ENCODE measurements around the gene DCK. TPM values are rescaled to one million over a fixed set of nuclear protein-coding genes. Genes with fewer than 3 reads are reported as not detected.

The DCK gene
- total and polyA plus RNA-seq, 4 donors: 5.3 to 24.3 (median 12.3) TPM

- 91 to 95% methylated on average over 2 of the region's 2 CpGs for WGBS, 2 donors
- DNase-seq: no peak
Measured at GRCh38 chr4:70991596-70991995, 1.9 kb upstream of the DCK start.

DNA sequence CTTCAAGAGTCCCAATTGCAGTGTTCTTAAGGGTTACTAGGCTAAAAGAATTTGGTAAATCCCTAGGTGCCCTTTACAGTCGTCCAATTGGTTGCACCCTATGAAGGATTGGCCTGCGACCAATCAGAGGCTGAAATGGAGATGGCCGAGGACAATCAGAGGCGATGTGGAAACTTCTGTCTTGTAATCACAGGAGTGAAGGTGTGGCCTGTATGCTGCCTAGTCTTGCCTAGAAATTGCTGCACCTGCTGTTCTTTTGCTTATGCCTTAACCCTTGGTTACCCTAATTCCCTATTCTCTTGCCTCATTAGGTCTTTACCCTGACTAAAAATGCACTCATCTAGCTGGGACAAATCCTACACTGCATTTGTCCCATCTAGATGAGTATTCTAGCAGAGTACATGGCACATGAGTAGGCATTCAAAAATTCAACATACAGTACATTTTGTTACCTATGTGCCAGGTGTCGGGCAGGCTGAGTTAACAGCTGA is 1.0 kb upstream of the DCK start:
- TF ChIP-seq, protein P1, sequence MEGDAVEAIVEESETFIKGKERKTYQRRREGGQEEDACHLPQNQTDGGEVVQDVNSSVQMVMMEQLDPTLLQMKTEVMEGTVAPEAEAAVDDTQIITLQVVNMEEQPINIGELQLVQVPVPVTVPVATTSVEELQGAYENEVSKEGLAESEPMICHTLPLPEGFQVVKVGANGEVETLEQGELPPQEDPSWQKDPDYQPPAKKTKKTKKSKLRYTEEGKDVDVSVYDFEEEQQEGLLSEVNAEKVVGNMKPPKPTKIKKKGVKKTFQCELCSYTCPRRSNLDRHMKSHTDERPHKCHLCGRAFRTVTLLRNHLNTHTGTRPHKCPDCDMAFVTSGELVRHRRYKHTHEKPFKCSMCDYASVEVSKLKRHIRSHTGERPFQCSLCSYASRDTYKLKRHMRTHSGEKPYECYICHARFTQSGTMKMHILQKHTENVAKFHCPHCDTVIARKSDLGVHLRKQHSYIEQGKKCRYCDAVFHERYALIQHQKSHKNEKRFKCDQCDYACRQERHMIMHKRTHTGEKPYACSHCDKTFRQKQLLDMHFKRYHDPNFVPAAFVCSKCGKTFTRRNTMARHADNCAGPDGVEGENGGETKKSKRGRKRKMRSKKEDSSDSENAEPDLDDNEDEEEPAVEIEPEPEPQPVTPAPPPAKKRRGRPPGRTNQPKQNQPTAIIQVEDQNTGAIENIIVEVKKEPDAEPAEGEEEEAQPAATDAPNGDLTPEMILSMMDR (IDR thresholded peaks at IDR 0.05; ENCODE audit: control extremely low read depth, extremely low read depth): no peak
- DNase-seq: no peak
- Histone ChIP-seq H3K4me3 (peak overlapping the region; percentile 63), H3K9ac (ENCODE audit: insufficient read depth in 1 of 2, low read length in 2 of 2) (peak overlapping the region in 1 of 2 donors; percentile 85), H3K9me3 (ENCODE audit: control insufficient read depth in 4 of 4, insufficient read depth in 3 of 4, low read length in 3 of 4) (no peaks in the 10 kb centered on the region), H3K4me1 (ENCODE audit: control insufficient read depth in 5 of 5, insufficient read depth in 5 of 5, low read length in 5 of 5) (peaks cover 5 to 18% (median 5%) of the 10 kb centered on the region in 5 donors), H3K27me3 (ENCODE audit: control insufficient read depth in 3 of 3, insufficient read depth in 3 of 3, low read length in 2 of 3) (no peaks in the 10 kb centered on the region), H3K36me3 (ENCODE audit: control insufficient read depth in 4 of 4, insufficient read depth in 4 of 4, low read length in 4 of 4) (no peaks in the 10 kb centered on the region), H3K27ac (ENCODE audit: low read depth in 1 of 2, low read length in 1 of 2) (peak overlapping the region; percentile 93 to 96)
- ATAC-seq (ENCODE audit: insufficient read depth, low FRiP score): no peak
- WGBS, 2 donors: 78 to 81% methylated on average over 5 of the region's 5 CpGs

More at GRCh38 chr4:70991596-70991995, 1.9 kb upstream of the DCK start:
- peaks cover 0 to 10% (median 5%) of the 10 kb centered on the region in 5 donors for H3K4me1 ChIP-seq (ENCODE audit: control insufficient read depth in 5 of 5, insufficient read depth in 5 of 5, low read length in 5 of 5)
- no peaks in the 10 kb centered on the region for H3K27me3 ChIP-seq (ENCODE audit: control insufficient read depth in 3 of 3, insufficient read depth in 3 of 3, low read length in 2 of 3)
- H3K27ac ChIP-seq (ENCODE audit: low read depth in 1 of 2, low read length in 1 of 2): no peak overlapping the region
- TF ChIP-seq, protein P1 (IDR thresholded peaks at IDR 0.05; ENCODE audit: control extremely low read depth, extremely low read depth): no peak
- no peak overlapping the region for H3K9ac ChIP-seq (ENCODE audit: insufficient read depth in 1 of 2, low read length in 2 of 2)
- H3K9me3 ChIP-seq (ENCODE audit: control insufficient read depth in 4 of 4, insufficient read depth in 3 of 4, low read length in 3 of 4): no peaks in the 10 kb centered on the region
- H3K36me3 ChIP-seq (ENCODE audit: control insufficient read depth in 4 of 4, insufficient read depth in 4 of 4, low read length in 4 of 4): no peaks in the 10 kb centered on the region
- H3K4me3 ChIP-seq: no peak overlapping the region
- no peak for ATAC-seq (ENCODE audit: insufficient read depth, low FRiP score)

DNA sequence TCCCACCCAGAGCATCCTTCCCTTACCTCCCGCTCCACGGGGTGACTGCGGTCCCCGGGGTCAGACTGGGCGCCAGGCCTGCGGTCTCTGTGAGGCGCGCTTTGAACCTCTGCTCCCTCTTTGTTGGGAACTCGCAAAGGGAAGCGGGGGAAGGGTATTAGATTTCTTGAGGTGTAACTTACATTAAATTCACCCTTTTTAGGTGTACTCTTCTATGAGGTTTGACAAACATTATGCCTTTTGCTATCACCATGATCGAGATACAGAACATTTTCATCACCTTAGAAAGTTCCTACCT is 569 bp downstream of the DCK start:
- peak overlapping the region; percentile 63 for H3K4me3 ChIP-seq
- DNase-seq (no peak), ATAC-seq (ENCODE audit: insufficient read depth, low FRiP score) (no peak)
- WGBS, 2 donors: 1 to 2% methylated on average over 11 of the region's 11 CpGs
- peaks cover 5 to 20% (median 6%) of the 10 kb centered on the region in 5 donors for H3K4me1 ChIP-seq (ENCODE audit: control insufficient read depth in 5 of 5, insufficient read depth in 5 of 5, low read length in 5 of 5)
- H3K27me3 ChIP-seq (ENCODE audit: control insufficient read depth in 3 of 3, insufficient read depth in 3 of 3, low read length in 2 of 3): no peaks in the 10 kb centered on the region
- H3K27ac ChIP-seq (ENCODE audit: low read depth in 1 of 2, low read length in 1 of 2): peak overlapping the region; percentile 93 to 96
- TF ChIP-seq, protein P1 (IDR thresholded peaks at IDR 0.05; ENCODE audit: control extremely low read depth, extremely low read depth): no peak
- peak overlapping the region; percentile 87 to 89 for H3K9ac ChIP-seq (ENCODE audit: insufficient read depth in 1 of 2, low read length in 2 of 2)
- peaks cover 0 to 5% (median 0%) of the 10 kb centered on the region in 4 donors for H3K36me3 ChIP-seq (ENCODE audit: control insufficient read depth in 4 of 4, insufficient read depth in 4 of 4, low read length in 4 of 4)
- no peaks in the 10 kb centered on the region for H3K9me3 ChIP-seq (ENCODE audit: control insufficient read depth in 4 of 4, insufficient read depth in 3 of 4, low read length in 3 of 4)
